Measurements from ENCODE around the gene HMGCLL1.
A peak's percentile ranks its signal among the peaks of the same experiment; 100 is the strongest.

HMGCLL1 gene

GRCh38 chr6:55578537-55579363 lies at the start of gene HMGCLL1:
HMGCLL1 (minus strand) TSS chr6:55579192; CDS start chr6:55579055, 137 bp downstream.
- Histone ChIP-seq H3K9me3 (ENCODE audit: low read depth, low read length) (no peaks in the 10 kb centered on the region), H3K4me3 (no peak within 1 kb of the TSS), H3K9ac (ENCODE audit: insufficient read length) (no peak within 1 kb of the TSS), H3K36me3 (ENCODE audit: insufficient read depth, low read length) (no peaks in the 10 kb centered on the region), H3K27ac (no peak within 1 kb of the TSS)
- TF ChIP-seq FOXP2 (optimal IDR thresholded peaks at IDR 0.05; ENCODE audit: control extremely low read depth, extremely low read length, insufficient read depth) = no peak
- TF ChIP-seq POLR2AphosphoS5 (IDR thresholded peaks at IDR 0.05; ENCODE audit: borderline replicate concordance, low read depth, low read length) = no peak
- TF ChIP-seq EZH2 (IDR thresholded peaks at IDR 0.05) = no peak
- no peak for DNase-seq (ENCODE audit: low read depth, low spot score)

- TF ChIP-seq POLR2AphosphoS5 (IDR thresholded peaks at IDR 0.05; ENCODE audit: borderline replicate concordance, low read depth, low read length) = no peak
- TF ChIP-seq EZH2 (IDR thresholded peaks at IDR 0.05) = no peak
- no peak for TF ChIP-seq FOXP2 (optimal IDR thresholded peaks at IDR 0.05; ENCODE audit: control extremely low read depth, extremely low read length, insufficient read depth)
- Histone ChIP-seq H3K4me3 (no peak overlapping the region), H3K9me3 (ENCODE audit: low read depth, low read length) (no peaks in the 10 kb centered on the region), H3K9ac (ENCODE audit: insufficient read length) (no peak overlapping the region), H3K36me3 (ENCODE audit: insufficient read depth, low read length) (no peaks in the 10 kb centered on the region), H3K27ac (no peak overlapping the region)
- no peak for DNase-seq (ENCODE audit: low read depth, low spot score)
These were observed 43.0 kb upstream of the HMGCLL1 start for GRCh38 chr6:55621993-55622392.

GRCh38 chr6:55621244-55621643 lies 42.3 kb upstream of the HMGCLL1 start:
- no peaks in the 10 kb centered on the region for H3K36me3 ChIP-seq (ENCODE audit: insufficient read depth, low read length)
- DNase-seq (ENCODE audit: low read depth, low spot score) = no peak
- no peak overlapping the region for H3K9ac ChIP-seq (ENCODE audit: insufficient read length)
- TF ChIP-seq FOXP2 (optimal IDR thresholded peaks at IDR 0.05; ENCODE audit: control extremely low read depth, extremely low read length, insufficient read depth) (no peak), EZH2 (IDR thresholded peaks at IDR 0.05) (no peak), POLR2AphosphoS5 (IDR thresholded peaks at IDR 0.05; ENCODE audit: borderline replicate concordance, low read depth, low read length) (no peak)
- H3K4me3 ChIP-seq = no peak overlapping the region
- H3K9me3 ChIP-seq (ENCODE audit: low read depth, low read length) = no peaks in the 10 kb centered on the region
- H3K27ac ChIP-seq = no peak overlapping the region

GRCh38 chr6:55617272-55617671 lies 38.3 kb upstream of the HMGCLL1 start:
- no peak overlapping the region for H3K9ac ChIP-seq (ENCODE audit: insufficient read length)
- peak; percentile 24 for DNase-seq (ENCODE audit: low read depth, low spot score)
- H3K36me3 ChIP-seq (ENCODE audit: insufficient read depth, low read length) = no peaks in the 10 kb centered on the region
- no peak overlapping the region for H3K4me3 ChIP-seq
- no peaks in the 10 kb centered on the region for H3K9me3 ChIP-seq (ENCODE audit: low read depth, low read length)
- H3K27ac ChIP-seq = no peak overlapping the region
- TF ChIP-seq FOXP2 (optimal IDR thresholded peaks at IDR 0.05; ENCODE audit: control extremely low read depth, extremely low read length, insufficient read depth) (no peak), EZH2 (IDR thresholded peaks at IDR 0.05) (no peak), POLR2AphosphoS5 (IDR thresholded peaks at IDR 0.05; ENCODE audit: borderline replicate concordance, low read depth, low read length) (no peak)

- H3K27ac ChIP-seq = no peak overlapping the region
- no peak overlapping the region for H3K4me3 ChIP-seq
- no peak for TF ChIP-seq EZH2 (IDR thresholded peaks at IDR 0.05)
- no peak for TF ChIP-seq POLR2AphosphoS5 (IDR thresholded peaks at IDR 0.05; ENCODE audit: borderline replicate concordance, low read depth, low read length)
- no peak for TF ChIP-seq FOXP2 (optimal IDR thresholded peaks at IDR 0.05; ENCODE audit: control extremely low read depth, extremely low read length, insufficient read depth)
- H3K36me3 ChIP-seq (ENCODE audit: insufficient read depth, low read length) = no peaks in the 10 kb centered on the region
- DNase-seq (ENCODE audit: low read depth, low spot score) = no peak
- no peak overlapping the region for H3K9ac ChIP-seq (ENCODE audit: insufficient read length)
- H3K9me3 ChIP-seq (ENCODE audit: low read depth, low read length) = no peaks in the 10 kb centered on the region
These were observed 25.0 kb upstream of the HMGCLL1 start for GRCh38 chr6:55604021-55604420.

- no peak overlapping the region for H3K9ac ChIP-seq (ENCODE audit: insufficient read length)
- no peak for DNase-seq (ENCODE audit: low read depth, low spot score)
- H3K4me3 ChIP-seq = no peak overlapping the region
- H3K36me3 ChIP-seq (ENCODE audit: insufficient read depth, low read length) = no peaks in the 10 kb centered on the region
- no peaks in the 10 kb centered on the region for H3K9me3 ChIP-seq (ENCODE audit: low read depth, low read length)
- no peak overlapping the region for H3K27ac ChIP-seq
- TF ChIP-seq POLR2AphosphoS5 (IDR thresholded peaks at IDR 0.05; ENCODE audit: borderline replicate concordance, low read depth, low read length) = no peak
- no peak for TF ChIP-seq FOXP2 (optimal IDR thresholded peaks at IDR 0.05; ENCODE audit: control extremely low read depth, extremely low read length, insufficient read depth)
- TF ChIP-seq EZH2 (IDR thresholded peaks at IDR 0.05) = no peak
These were observed 22.1 kb upstream of the HMGCLL1 start for GRCh38 chr6:55601120-55601519.

- Histone ChIP-seq H3K9me3 (ENCODE audit: low read depth, low read length) (no peaks in the 10 kb centered on the region), H3K36me3 (ENCODE audit: insufficient read depth, low read length) (no peaks in the 10 kb centered on the region), H3K27ac (no peak overlapping the region), H3K4me3 (no peak overlapping the region), H3K9ac (ENCODE audit: insufficient read length) (no peak overlapping the region)
- no peak for DNase-seq (ENCODE audit: low read depth, low spot score)
- TF ChIP-seq POLR2AphosphoS5 (IDR thresholded peaks at IDR 0.05; ENCODE audit: borderline replicate concordance, low read depth, low read length) (no peak), EZH2 (IDR thresholded peaks at IDR 0.05) (no peak), FOXP2 (optimal IDR thresholded peaks at IDR 0.05; ENCODE audit: control extremely low read depth, extremely low read length, insufficient read depth) (no peak)
These were observed 15.4 kb upstream of the HMGCLL1 start for GRCh38 chr6:55594442-55594841.

GRCh38 chr6:55584654-55585354 lies 5.8 kb upstream of the HMGCLL1 start:
- no peak for DNase-seq (ENCODE audit: low read depth, low spot score)
- TF ChIP-seq POLR2AphosphoS5 (IDR thresholded peaks at IDR 0.05; ENCODE audit: borderline replicate concordance, low read depth, low read length) (no peak), EZH2 (IDR thresholded peaks at IDR 0.05) (no peak), FOXP2 (optimal IDR thresholded peaks at IDR 0.05; ENCODE audit: control extremely low read depth, extremely low read length, insufficient read depth) (no peak)
- H3K4me3 ChIP-seq = no peak overlapping the region
- no peak overlapping the region for H3K27ac ChIP-seq
- no peak overlapping the region for H3K9ac ChIP-seq (ENCODE audit: insufficient read length)
- no peaks in the 10 kb centered on the region for H3K9me3 ChIP-seq (ENCODE audit: low read depth, low read length)
- H3K36me3 ChIP-seq (ENCODE audit: insufficient read depth, low read length) = no peaks in the 10 kb centered on the region

Data from SK-N-MC (cell line).